ENCODE measurements around the gene METRN. TPM values are rescaled to one million over a fixed set of nuclear protein-coding genes. Genes with fewer than 3 reads are reported as not detected.

METRN gene
- total RNA-seq, 2 donors from 2014 or later: 28.9 to 58.9 TPM

DNA sequence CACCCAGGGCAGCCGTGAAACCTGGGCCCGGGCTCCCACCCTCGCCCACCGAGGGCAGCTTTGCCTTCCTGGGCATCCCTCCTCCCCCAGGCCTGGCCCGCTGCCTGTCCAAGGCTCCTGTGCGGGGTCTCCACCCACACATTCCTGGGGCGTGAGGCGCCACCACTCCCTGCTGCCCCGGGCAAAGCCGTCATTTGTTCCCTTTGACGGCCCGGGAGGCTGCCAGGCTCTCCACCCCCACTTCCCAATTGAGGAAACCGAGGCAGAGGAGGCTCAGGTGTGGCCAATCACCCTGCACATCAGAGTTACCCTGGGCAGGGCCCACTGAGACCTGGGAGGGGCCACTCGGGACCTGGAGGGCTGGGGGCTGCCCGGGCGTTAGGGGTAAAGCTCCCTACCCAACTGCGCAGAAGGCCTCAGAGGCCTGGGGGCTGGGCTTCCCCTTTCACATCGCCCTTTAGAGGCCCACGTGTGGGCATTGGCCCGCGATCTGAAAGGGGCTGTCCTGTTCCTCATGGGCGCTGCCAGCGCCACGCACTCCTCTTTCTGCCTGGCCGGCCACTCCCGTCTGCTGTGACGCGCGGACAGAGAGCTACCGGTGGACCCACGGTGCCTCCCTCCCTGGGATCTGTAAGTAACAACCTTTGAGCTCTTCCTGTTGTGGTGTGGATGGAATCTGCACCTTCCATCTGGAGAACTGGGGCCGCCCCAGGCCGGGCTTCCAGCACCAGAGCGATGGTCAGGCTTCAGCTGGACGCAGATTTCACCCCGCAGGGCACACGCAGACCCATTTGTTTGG, 45.8 kb downstream of the METRN start, which contains the start of gene MSLN:
Gene MSLN (plus strand): TSS at position 190 of the 799 bp plus-strand sequence. CDS start 1,947 bp downstream, outside the sequence.
- no peaks in the 10 kb centered on the region for H3K9me3 ChIP-seq
- TF ChIP-seq, protein P1, sequence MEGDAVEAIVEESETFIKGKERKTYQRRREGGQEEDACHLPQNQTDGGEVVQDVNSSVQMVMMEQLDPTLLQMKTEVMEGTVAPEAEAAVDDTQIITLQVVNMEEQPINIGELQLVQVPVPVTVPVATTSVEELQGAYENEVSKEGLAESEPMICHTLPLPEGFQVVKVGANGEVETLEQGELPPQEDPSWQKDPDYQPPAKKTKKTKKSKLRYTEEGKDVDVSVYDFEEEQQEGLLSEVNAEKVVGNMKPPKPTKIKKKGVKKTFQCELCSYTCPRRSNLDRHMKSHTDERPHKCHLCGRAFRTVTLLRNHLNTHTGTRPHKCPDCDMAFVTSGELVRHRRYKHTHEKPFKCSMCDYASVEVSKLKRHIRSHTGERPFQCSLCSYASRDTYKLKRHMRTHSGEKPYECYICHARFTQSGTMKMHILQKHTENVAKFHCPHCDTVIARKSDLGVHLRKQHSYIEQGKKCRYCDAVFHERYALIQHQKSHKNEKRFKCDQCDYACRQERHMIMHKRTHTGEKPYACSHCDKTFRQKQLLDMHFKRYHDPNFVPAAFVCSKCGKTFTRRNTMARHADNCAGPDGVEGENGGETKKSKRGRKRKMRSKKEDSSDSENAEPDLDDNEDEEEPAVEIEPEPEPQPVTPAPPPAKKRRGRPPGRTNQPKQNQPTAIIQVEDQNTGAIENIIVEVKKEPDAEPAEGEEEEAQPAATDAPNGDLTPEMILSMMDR (IDR thresholded peaks at IDR 0.05): no peak
- no peaks in the 10 kb centered on the region for H3K4me1 ChIP-seq (ENCODE audit: control insufficient read depth in 1 of 2, low read depth in 2 of 2)
- H3K27ac ChIP-seq: no peak within 1 kb of the TSS
- no peaks in the 10 kb centered on the region for H3K27me3 ChIP-seq (replicated peaks; ENCODE audit: insufficient read depth)
- ATAC-seq (ENCODE audit: insufficient number of reproducible peaks, low FRiP score, low read depth) (no peak), DNase-seq (ENCODE audit: low spot score) (no peak)
- no peak within 1 kb of the TSS for H3K4me3 ChIP-seq
- H3K36me3 ChIP-seq: no peaks in the 10 kb centered on the region

GRCh38 chr16:761625-762513, 47.0 kb downstream of the METRN start:
- Histone ChIP-seq H3K9me3 (no peaks in the 10 kb centered on the region), H3K36me3 (no peaks in the 10 kb centered on the region), H3K27me3 (replicated peaks; ENCODE audit: insufficient read depth) (no peaks in the 10 kb centered on the region), H3K27ac (no peak overlapping the region), H3K4me1 (ENCODE audit: control insufficient read depth in 1 of 2, low read depth in 2 of 2) (no peaks in the 10 kb centered on the region), H3K4me3 (no peak overlapping the region)
- ATAC-seq (ENCODE audit: insufficient number of reproducible peaks, low FRiP score, low read depth) (no peak), DNase-seq (ENCODE audit: low spot score) (no peak)
- TF ChIP-seq, protein P1 (IDR thresholded peaks at IDR 0.05): no peak

- DNase-seq (ENCODE audit: low spot score): no peak
- Histone ChIP-seq H3K4me1 (ENCODE audit: control insufficient read depth in 1 of 2, low read depth in 2 of 2) (no peaks in the 10 kb centered on the region), H3K27me3 (replicated peaks; ENCODE audit: insufficient read depth) (no peaks in the 10 kb centered on the region), H3K9me3 (no peaks in the 10 kb centered on the region), H3K4me3 (no peak overlapping the region), H3K27ac (no peak overlapping the region), H3K36me3 (no peaks in the 10 kb centered on the region)
- TF ChIP-seq, protein P1 (IDR thresholded peaks at IDR 0.05): no peak
- no peak for ATAC-seq (ENCODE audit: insufficient number of reproducible peaks, low FRiP score, low read depth)
Observed at GRCh38 chr16:762595-763268, 47.8 kb downstream of the METRN start.

- no peaks in the 10 kb centered on the region for H3K36me3 ChIP-seq
- no peaks in the 10 kb centered on the region for H3K27me3 ChIP-seq (replicated peaks; ENCODE audit: insufficient read depth)
- no peaks in the 10 kb centered on the region for H3K4me1 ChIP-seq (ENCODE audit: control insufficient read depth in 1 of 2, low read depth in 2 of 2)
- H3K27ac ChIP-seq: no peak overlapping the region
- TF ChIP-seq, protein P1 (IDR thresholded peaks at IDR 0.05): no peak
- ATAC-seq (ENCODE audit: insufficient number of reproducible peaks, low FRiP score, low read depth): no peak
- H3K9me3 ChIP-seq: no peaks in the 10 kb centered on the region
- H3K4me3 ChIP-seq: no peak overlapping the region
- no peak for DNase-seq (ENCODE audit: low spot score)
Observed at GRCh38 chr16:763369-764183, 48.7 kb downstream of the METRN start.
